GM18858 (cell line): Measurements from ENCODE around the gene ATL3.
"Not testable (repeated sequence)": the region's sequence is repeated elsewhere in the genome, so short reads cannot be mapped to it uniquely, and the experiment has no call there.

Source experiments
- ATAC-seq: cut with Tn5 transposase; IDR thresholded peaks from one replicate; pipeline ENCODE4 v1.9.1; 2021; ENCODE audit not compliant: unreplicated experiment

ATL3 gene

GRCh38 chr11:63621071-63621470, 50.1 kb downstream of the ATL3 start:
- no peak for ATAC-seq

- no peak for ATAC-seq
Observed at GRCh38 chr11:63619967-63620366, 51.2 kb downstream of the ATL3 start.

GRCh38 chr11:63617686-63618085, 53.5 kb downstream of the ATL3 start:
- not testable (repeated sequence) for ATAC-seq

GRCh38 chr11:63616953-63617352, 54.2 kb downstream of the ATL3 start:
- no peak for ATAC-seq

- no peak for ATAC-seq
Observed at GRCh38 chr11:63614136-63614671, 57.0 kb downstream of the ATL3 start, which contains the start of gene PLAAT3. Gene PLAAT3, minus strand, starts transcription at chr11:63614433. Its CDS starts 419 bp downstream, at chr11:63614014.

- no peak for ATAC-seq
Observed at GRCh38 chr11:63613517-63614135, 57.5 kb downstream of the ATL3 start.

GRCh38 chr11:63612181-63612580, 59.0 kb downstream of the ATL3 start:
- no peak for ATAC-seq

GRCh38 chr11:63611395-63611747, 59.8 kb downstream of the ATL3 start:
- no peak for ATAC-seq

- ATAC-seq: no peak
Observed at GRCh38 chr11:63610604-63611394, 60.4 kb downstream of the ATL3 start.

- ATAC-seq: no peak
Observed at GRCh38 chr11:63609971-63610580, 61.1 kb downstream of the ATL3 start.

GRCh38 chr11:63609536-63609935, 61.6 kb downstream of the ATL3 start:
- ATAC-seq: no peak

- ATAC-seq: no peak
Observed at GRCh38 chr11:63608353-63609345, 62.5 kb downstream of the ATL3 start.

GRCh38 chr11:63603180-63603518, 68.0 kb downstream of the ATL3 start:
- no peak for ATAC-seq

- not testable (repeated sequence) for ATAC-seq
Observed at GRCh38 chr11:63602290-63603179, 68.6 kb downstream of the ATL3 start.

- no peak for ATAC-seq
Observed at GRCh38 chr11:63599211-63600122, 71.7 kb downstream of the ATL3 start.

GRCh38 chr11:63598556-63598955, 72.6 kb downstream of the ATL3 start:
- no peak for ATAC-seq

- ATAC-seq: no peak
Observed at GRCh38 chr11:63595296-63595695, 75.9 kb downstream of the ATL3 start.

GRCh38 chr11:63592975-63593395, 78.2 kb downstream of the ATL3 start:
- no peak for ATAC-seq
